GM12878 (cell line): ENCODE measurements around the gene TULP1. TPM values are rescaled to one million over a fixed set of nuclear protein-coding genes. Genes with fewer than 3 reads are reported as not detected.

Source experiments
- ATAC-seq: fragments of 200-7000 bp; cut with Tn5 transposase; 3 replicates; pipeline ENCODE4 v1.9.1; 2020; ENCODE audit warnings: mild to moderate bottlenecking, moderate library complexity
- BruUV-seq: library from RNA; stranded (reverse); fragments of 400-500 nt; replicated peaks from 2 replicates; lab custom pipeline; 2021; lab: Mats Ljungman, UMichigan
- CTCF ChIA-PET: fragments of 300-600 bp; sonication (Branson Sonifier 250); formaldehyde crosslinking; extraction: SDS; loops from one replicate; lab custom pipeline; 2021; ENCODE audit warnings: inconsistent platforms; lab: Yijun Ruan, JAX
- POLR2A ChIA-PET: fragments of 350-600 bp; formaldehyde crosslinking; extraction: SDS; loops from one replicate; lab custom pipeline; 2021; ENCODE audit warnings: inconsistent platforms; lab: Charles Lee
- RAD21 ChIA-PET: fragments of 300-600 bp; sonication (Branson Sonifier 250); formaldehyde crosslinking; loops from one replicate; lab custom pipeline; 2023; ENCODE audit warnings: antibody characterized with exemption; ENCODE audit not compliant: unreplicated experiment; lab: Charles Lee
- SMC1A ChIA-PET: fragments of 300-600 bp; sonication (Branson Sonifier 250); formaldehyde crosslinking; loops from one replicate; lab custom pipeline; 2023; ENCODE audit not compliant: unreplicated experiment, uncharacterized antibody; lab: Charles Lee
- DNase-seq: peaks from one replicate; pipeline ENCODE4 v3.0.0-alpha.2; 2011; ENCODE audit warnings: low read depth, low spot score
- FAIRE-seq: peaks from 3 replicates; lab custom pipeline; 2011; peaks lifted over from hg19 to GRCh38; lab: Jason Lieb, UNC
- H2AFZ ChIP-seq: 2 replicates; pipeline ENCODE4 v1.6.0; 2011; ENCODE audit warnings: low read depth, low read length, control low read depth; ENCODE audit not compliant: control insufficient read depth
- H3K27ac ChIP-seq: 2 replicates; pipeline ENCODE4 v1.5.1; 2011; ENCODE audit warnings: control low read depth; ENCODE audit not compliant: control insufficient read depth, insufficient read depth
- H3K27me3 ChIP-seq, 2 experiments: replicated peaks in 1 of 2; 2 replicates each; pipeline versions ENCODE4 v1.6.0 to v1.6.1; 2011; ENCODE audit warnings: low read length in 1 of 2; ENCODE audit not compliant: control insufficient read depth in 2 of 2, insufficient read depth in 2 of 2
- H3K36me3 ChIP-seq, 2 experiments: 2 replicates each; pipeline ENCODE4 v1.5.1; 2011; ENCODE audit warnings: low read length in 1 of 2; ENCODE audit not compliant: control insufficient read depth in 2 of 2, insufficient read depth in 2 of 2
- H3K4me1 ChIP-seq: 2 replicates; pipeline ENCODE4 v1.6.1; 2011; ENCODE audit warnings: mild to moderate bottlenecking, low read length, moderate library complexity, mixed read lengths; ENCODE audit not compliant: control insufficient read depth, insufficient read depth
- H3K4me2 ChIP-seq: 2 replicates; pipeline ENCODE4 v1.6.0; 2011; ENCODE audit warnings: control low read depth; ENCODE audit not compliant: control insufficient read depth, insufficient read depth
- H3K4me3 ChIP-seq: fragments of 200-600 bp; sonication (generic); 2 replicates; pipeline ENCODE4 v1.5.1; 2016
- H3K79me2 ChIP-seq: 2 replicates; pipeline ENCODE4 v1.6.0; 2011; ENCODE audit warnings: low read length; ENCODE audit not compliant: control insufficient read depth, insufficient read depth
- H3K9ac ChIP-seq: 2 replicates; pipeline ENCODE4 v1.8.0; 2011; ENCODE audit warnings: low read length, control low read depth, mixed read lengths; ENCODE audit not compliant: control insufficient read depth, insufficient read depth
- H3K9me3 ChIP-seq: replicated peaks from 3 replicates; pipeline ENCODE4 v1.5.1; 2011; ENCODE audit warnings: mild to moderate bottlenecking, low read length; ENCODE audit not compliant: control insufficient read depth, insufficient read depth
- H4K20me1 ChIP-seq: 2 replicates; pipeline ENCODE4 v1.6.0; 2011; ENCODE audit not compliant: control insufficient read depth, insufficient read depth
- ATF3 ChIP-seq: IDR thresholded peaks from 2 replicates; pipeline ENCODE4 v1.6.1; 2011; ENCODE audit warnings: low read depth, mild to moderate bottlenecking, low read length, moderate library complexity, borderline replicate concordance; ENCODE audit errors: extremely low read depth
- CBX5 ChIP-seq: sonication (generic); IDR thresholded peaks from 2 replicates; pipeline ENCODE4 v1.6.1; 2016; ENCODE audit warnings: low read depth, moderate library complexity, mild to moderate bottlenecking, inconsistent platforms
- CREM ChIP-seq: IDR thresholded peaks from 2 replicates; pipeline ENCODE4 v1.6.1; 2014; ENCODE audit warnings: antibody characterized with exemption, low read depth
- EGR1 ChIP-seq, 2 experiments: IDR thresholded peaks; 1 replicate in 1 of 2; 2 replicates in 1 of 2; pipeline ENCODE4 v1.6.1; 2011 to 2012; ENCODE audit warnings: low read depth in 2 of 2, low read length in 2 of 2, borderline replicate concordance in 1 of 2, mild to moderate bottlenecking in 1 of 2, moderate library complexity in 1 of 2
- EP300 ChIP-seq, 2 experiments: fragments of 150-350 bp in 1 of 2; IDR thresholded peaks; 2 replicates each; pipeline ENCODE4 v1.6.1; 2011 to 2012; ENCODE audit warnings: low read depth in 2 of 2, low read length in 2 of 2, borderline replicate concordance in 1 of 2, improper control_type of control experiment in 1 of 2, inconsistent platforms in 1 of 2; ENCODE audit not compliant: control insufficient read depth in 1 of 2
- HCFC1 ChIP-seq: fragments of 150-350 bp; IDR thresholded peaks from 2 replicates; pipeline ENCODE4 v1.6.1; 2014; ENCODE audit warnings: low read length
- KAT2A ChIP-seq: conservative IDR thresholded peaks from 2 replicates; pipeline ENCODE4 v1.6.1; 2011; ENCODE audit warnings: low read depth, low read length; ENCODE audit not compliant: control insufficient read depth
- NKRF ChIP-seq: fragments of 450-650 bp; conservative IDR thresholded peaks from 2 replicates; pipeline ENCODE4 v1.6.1; 2017; ENCODE audit warnings: mild to moderate bottlenecking, moderate library complexity
- POU2F2 ChIP-seq: IDR thresholded peaks from 3 replicates; pipeline ENCODE4 v1.6.1; 2011; ENCODE audit warnings: low read depth, mild to moderate bottlenecking, low read length, borderline replicate concordance
- RCOR1 ChIP-seq: conservative IDR thresholded peaks from 2 replicates; pipeline ENCODE4 v1.6.1; 2012; ENCODE audit warnings: low read depth, low read length, improper control_type of control experiment
- RELB ChIP-seq: fragments of 450-650 bp; IDR thresholded peaks from 2 replicates; pipeline ENCODE4 v1.6.1; 2017; ENCODE audit warnings: low read depth, mild to moderate bottlenecking, moderate library complexity
- SMAD1 ChIP-seq: fragments of 450-650 bp; IDR thresholded peaks from 2 replicates; pipeline ENCODE4 v1.6.1; 2018; ENCODE audit warnings: mild to moderate bottlenecking, low read depth; ENCODE audit not compliant: partially characterized antibody
- SP1 ChIP-seq: IDR thresholded peaks from one replicate; pipeline ENCODE4 v1.6.1; 2011; ENCODE audit warnings: low read depth, low read length
- SPI1 ChIP-seq: IDR thresholded peaks from 2 replicates; pipeline ENCODE4 v1.6.1; 2011; ENCODE audit warnings: low read depth, mild to moderate bottlenecking, low read length, moderate library complexity, borderline replicate concordance; ENCODE audit not compliant: insufficient read depth
- SREBF1 ChIP-seq: IDR thresholded peaks from 2 replicates; pipeline ENCODE4 v1.6.1; 2012; ENCODE audit warnings: mild to moderate bottlenecking, low read length
- STAT3 ChIP-seq: IDR thresholded peaks from 2 replicates; pipeline ENCODE4 v1.6.1; 2011; ENCODE audit warnings: low read depth, low read length, improper control_type of control experiment
- YY1 ChIP-seq: IDR thresholded peaks from 2 replicates; pipeline ENCODE4 v1.6.1; 2011; ENCODE audit warnings: low read depth, mild to moderate bottlenecking, low read length
- WGBS: methylation state at CpG from one replicate; pipeline ENCODE4 v1.1.6; 2016; ENCODE audit warnings: low lambda C conversion rate; ENCODE audit not compliant: insufficient replicate concordance, insufficient coverage; ENCODE audit errors: missing lambda C conversion rate; 5-methylcytosine and 5-hydroxymethylcytosine counted together
- in situ Hi-C: fragments of 300-500 bp; cut with MboI; formaldehyde crosslinking; loops from 9 replicates; pipeline ENCODE4 v1.14.3; 2018; ENCODE audit warnings: mixed read lengths
- intact Hi-C: fragments of 100-400 bp; cut with micrococcal nuclease; formaldehyde crosslinking; loops from one replicate; pipeline ENCODE4 v1.14.2; 2022; ENCODE audit not compliant: unreplicated experiment
- polyA plus RNA-seq, 11 experiments: library from polyadenylated mRNA; depleted of rRNA in 4 of 11; unstranded in 6 of 11; stranded (reverse) in 5 of 11; fragments of >200 nt; fragmentation: Nextera tagmentation in 4 of 11; fragmentation: Illumina TruSeq in 1 of 11; extraction: Ambion mirVana in 4 of 11; extraction: Trizol in 1 of 11; gene quantifications; 1 replicate in 1 of 11; 2 replicates in 10 of 11; pipeline versions ENCODE4 v1.2.1 to v1.2.3, GENCODE V29; 2011 to 2016; ENCODE audit warnings: inconsistent platforms in 2 of 11, missing spikeins in 2 of 11, low read depth in 1 of 11
- total RNA-seq, 4 experiments: library from RNA; depleted of rRNA in 3 of 4; stranded (reverse); fragments of >200 nt in 3 of 4; fragmentation: Illumina TruSeq in 1 of 4; extraction: Trizol in 1 of 4; gene quantifications; 2 replicates each; pipeline versions ENCODE4 v1.2.1 to v1.2.3, GENCODE V29; 2013 to 2021

The TULP1 gene
- total and polyA plus RNA-seq, 10 of the 15 experiments (the other 5 are each of a cell fraction or from before 2014, with no cell fraction given) = not detected

- POLR2A ChIA-PET = interaction anchor here (0.5 to 1.7 kb wide), 7 partner anchors 9 to 225 kb away, joined by 3 to 4 read pairs (median 3); partner anchors contain the start of gene FANCE
- H2AFZ ChIP-seq = peak within 1 kb of the TSS; percentile 96
- peak within 1 kb of the TSS; percentile 95 for H3K4me2 ChIP-seq
- H3K4me3 ChIP-seq = peak within 1 kb of the TSS; percentile 99
- SMC1A ChIA-PET = interaction anchor here (0.9 to 2.2 kb wide), 8 partner anchors 11 to 268 kb away, joined by 3 to 22 read pairs (median 4); partner anchors contain the start of genes ARMC12, FANCE and PPARD
- H3K9ac ChIP-seq = peak within 1 kb of the TSS; percentile 97
- peak within 1 kb of the TSS; percentile 87 for H3K27ac ChIP-seq
- in situ Hi-C loops (loop anchor here (5.0 kb wide), 1 partner anchor 171 kb away; the partner anchor contains the start of gene DEF6), intact Hi-C loops (loop anchor here (1.0 to 2.0 kb wide), 3 partner anchors 16 to 171 kb away; partner anchors contain the start of genes DEF6, FANCE and PPARD)
- under 1% methylated on average over 85 of the region's 86 CpGs for WGBS
- FAIRE-seq = peak; percentile 69
- DNase-seq = peak; percentile 94
- H3K79me2 ChIP-seq = peaks cover 33% of the 10 kb centered on the region
- H3K4me1 ChIP-seq = no peaks in the 10 kb centered on the region
- H3K9me3 ChIP-seq = no peaks in the 10 kb centered on the region
- RAD21 ChIA-PET = interaction anchor here (1.0 to 1.8 kb wide), 6 partner anchors 11 to 171 kb away, joined by 3 to 10 read pairs (median 6); partner anchors contain the start of genes DEF6, FANCE and PPARD
- CTCF ChIA-PET = interaction anchor here (0.9 to 3.8 kb wide), 17 partner anchors 9 to 205 kb away, joined by 3 to 44 read pairs (median 4); partner anchors contain the start of genes DEF6, FANCE and PPARD
- H3K36me3 ChIP-seq = peaks cover 11 to 14% of the 10 kb centered on the region in 2 experiments
- no peaks in the 10 kb centered on the region for H3K27me3 ChIP-seq
- peak; percentile 89 for ATAC-seq
- no TSS peak for BruUV-seq
- H4K20me1 ChIP-seq = peaks cover 7% of the 10 kb centered on the region; the same call in 1 of the 2 replicates
- TF ChIP-seq EGR1 (IDR thresholded peaks at IDR 0.05; ENCODE audit: borderline replicate concordance in 1 of 2, low read depth in 2 of 2, low read length in 2 of 2) (peak in 1 of 2 experiments; percentile 16; a peak in 1 of 3 replicates), SMAD1 (no peak), YY1 (peak; percentile 88), SREBF1 (no peak), RCOR1 (peak; percentile 99), POU2F2 (peak; percentile 98), CREM (no peak), STAT3 (no peak), SPI1 (no peak), NKRF (peak; percentile 95), HCFC1 (peak; percentile 65), ATF3 (no peak), SP1 (peak; percentile 74), EP300 (IDR thresholded peaks at IDR 0.05; ENCODE audit: borderline replicate concordance in 1 of 2, control insufficient read depth in 1 of 2, low read depth in 2 of 2, low read length in 2 of 2) (no peak), KAT2A (no peak), CBX5 (0 out of 2 replicates have a peak, but pooled peaks have one; percentile 76), RELB (no peak; the same call in 1 of the 2 replicates)
These were observed 44.3 kb downstream of the TULP1 start, which contains the start of gene RPL10A for GRCh38 chr6:35468181-35468979. TSS of gene RPL10A (plus strand) at chr6:35468401. CDS start at chr6:35468435, 34 bp downstream.
